Hepatocyte (in vitro differentiated cells): ENCODE measurements around the gene DNMT3A.

Experiments used
- CTCF ChIP-seq: fragments of 200-600 bp; sonication (generic); IDR thresholded peaks from 2 replicates; pipeline ENCODE4 v1.5.1; 2016; ENCODE audit warnings: antibody characterized with exemption, mild to moderate bottlenecking; ENCODE audit not compliant: poor library complexity
- EZH2 ChIP-seq: fragments of 200-600 bp; sonication (generic); IDR thresholded peaks from 2 replicates; pipeline ENCODE4 v1.6.1; 2016; ENCODE audit warnings: antibody characterized with exemption, mild to moderate bottlenecking, borderline replicate concordance
- EZH2phosphoT487 ChIP-seq: fragments of 200-600 bp; sonication (generic); IDR thresholded peaks from one replicate; pipeline ENCODE4 v1.6.1; 2018; ENCODE audit warnings: antibody characterized with exemption, mild to moderate bottlenecking, low read depth, moderate library complexity; ENCODE audit not compliant: unreplicated experiment, severe bottlenecking

- TF ChIP-seq CTCF, result no peak
- no peak for TF ChIP-seq EZH2
- no peak for TF ChIP-seq EZH2phosphoT487
Observed at GRCh38 chr2:25295621-25296020, 46.1 kb downstream of the DNMT3A start.
